Measurements from ENCODE around the gene HOXC9.

- TF ChIP-seq CBX1 (IDR thresholded peaks at IDR 0.05; ENCODE audit: low read depth) (no peak), CTCF (IDR thresholded peaks at IDR 0.05 in 2 of 3, conservative IDR thresholded peaks at IDR 0.05 in 1 of 3; ENCODE audit: insufficient read depth in 2 of 3, low read depth in 1 of 3, low read length in 3 of 3) (no peak)
Measured at GRCh38 chr12:54018468-54018984, 18.6 kb downstream of the HOXC9 start.
